Measurements from ENCODE around the gene GPRIN1.

- TF ChIP-seq EP300 (IDR thresholded peaks at IDR 0.05; ENCODE audit: low read depth) (no peak), CTCF (IDR thresholded peaks at IDR 0.05) (no peak), POLR2A (IDR thresholded peaks at IDR 0.05) (no peak)
Observed at GRCh38 chr5:176638437-176638836, 28.5 kb upstream of the GPRIN1 start.

Data from transverse colon (tissue), 3 donors.